GM21447 (cell line): ENCODE data around the gene HK2.
"Not testable (repeated sequence)": the region's sequence is repeated elsewhere in the genome, so short reads cannot be mapped to it uniquely, and the experiment has no call there.

ENCODE experiments used
- ATAC-seq: cut with Tn5 transposase; IDR thresholded peaks from one replicate; pipeline ENCODE4 v1.9.1; 2021; ENCODE audit not compliant: unreplicated experiment

The HK2 gene

DNA sequence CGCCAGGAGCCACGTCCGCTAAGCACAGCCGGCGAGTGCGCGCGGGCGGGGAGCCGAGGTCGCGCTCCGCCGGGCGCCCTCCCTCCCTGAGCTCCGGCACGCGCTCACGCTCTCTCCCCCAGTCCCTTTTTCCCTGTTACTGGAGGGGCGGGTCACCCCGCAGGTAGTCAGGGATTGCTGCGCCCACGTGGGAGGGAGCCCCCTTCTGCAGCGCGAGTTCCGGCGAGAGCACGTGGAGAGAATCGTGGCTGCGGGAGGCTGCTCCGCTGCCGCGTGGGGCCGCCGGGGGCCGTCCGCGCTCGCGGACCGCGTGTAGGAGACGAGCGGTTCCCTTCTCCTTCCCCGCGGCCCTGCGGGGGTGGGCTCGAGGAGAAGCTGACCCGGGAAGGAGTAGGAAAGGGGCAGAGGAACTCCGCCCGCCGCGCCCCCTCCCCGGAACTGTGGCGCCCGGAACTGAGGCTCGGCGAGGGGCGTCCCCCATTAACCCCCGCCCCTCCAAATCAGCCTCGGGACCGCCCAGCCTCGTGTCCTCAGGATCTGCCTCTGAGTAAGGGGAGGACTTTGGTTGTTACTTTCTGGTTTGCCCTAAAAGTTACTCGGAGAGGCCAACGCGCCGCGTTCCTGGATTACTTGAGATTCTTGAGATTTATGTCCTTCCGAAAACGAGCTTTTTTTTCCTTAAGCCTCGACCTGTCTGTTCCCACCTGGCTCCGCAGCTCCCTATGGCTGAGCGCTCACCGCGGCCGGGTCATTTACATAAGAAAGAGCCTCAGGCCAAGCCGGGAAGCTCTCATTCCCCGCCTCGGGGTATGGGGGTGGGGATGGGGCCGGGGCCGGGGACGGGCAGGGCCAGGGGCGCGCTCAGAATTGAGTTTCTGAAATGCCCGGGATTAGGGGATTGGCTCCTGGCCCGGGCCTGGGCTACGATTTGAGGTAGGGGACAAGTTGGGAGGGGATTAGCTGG is 1.1 kb downstream of the HK2 start:
- peak; percentile 51 for ATAC-seq

- ATAC-seq: peak; percentile 29
Observed at GRCh38 chr2:74835831-74836674, 2.1 kb downstream of the HK2 start.

DNA sequence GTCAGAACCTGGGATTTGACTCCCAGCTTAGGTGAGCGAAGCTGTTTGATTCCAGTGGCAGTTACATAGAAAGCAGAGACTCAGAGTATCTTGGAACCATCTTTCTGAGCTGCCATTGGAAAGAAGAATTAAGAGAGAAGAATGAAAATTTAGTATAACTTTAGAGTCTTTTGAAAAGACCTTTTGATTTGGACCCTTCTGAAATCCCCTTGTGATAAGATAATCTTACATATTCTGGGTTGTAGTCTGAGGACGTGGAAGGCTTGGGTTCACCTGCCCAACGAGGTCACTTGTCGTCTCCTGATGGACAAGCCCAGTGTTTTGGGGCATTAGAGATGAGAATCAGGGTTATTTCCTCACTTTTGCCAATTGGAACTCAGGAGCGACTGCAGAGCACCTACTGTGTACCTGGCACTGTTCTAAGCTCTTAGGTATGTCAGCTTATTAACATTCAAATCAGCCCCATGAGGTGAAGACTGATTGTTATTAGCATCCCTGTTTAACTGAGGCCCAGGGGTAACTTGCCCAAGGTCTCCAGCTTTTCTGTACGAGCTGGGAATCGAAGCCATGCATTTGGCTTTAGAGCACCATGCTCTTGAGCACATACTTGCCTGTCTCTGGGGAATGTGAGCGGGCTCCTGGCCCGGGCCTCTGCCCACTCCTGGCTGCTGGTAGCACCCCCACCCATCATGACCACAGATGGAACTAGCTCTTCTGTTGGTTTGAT is 2.9 kb downstream of the HK2 start:
- no peak for ATAC-seq

DNA sequence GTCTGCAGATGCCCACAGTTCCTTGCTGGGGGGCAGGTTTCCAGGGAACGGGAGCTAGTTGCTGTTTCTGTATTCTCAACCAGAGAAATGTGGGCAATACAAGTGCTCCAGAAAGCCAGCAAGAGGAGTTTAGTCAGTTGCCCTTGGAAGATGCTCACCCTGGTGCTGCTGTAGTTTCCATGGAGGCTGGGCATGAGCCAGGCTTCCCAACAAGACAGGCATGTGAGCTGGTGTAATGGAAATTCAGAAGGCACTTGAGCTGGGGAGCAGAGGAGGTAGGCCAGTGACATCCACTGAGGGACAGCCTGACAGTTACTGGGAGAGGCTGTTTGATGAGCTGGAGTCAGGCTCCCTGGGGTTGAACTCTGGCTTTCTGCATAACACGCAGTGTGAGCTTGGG is 7.7 kb downstream of the HK2 start:
- ATAC-seq: no peak

DNA sequence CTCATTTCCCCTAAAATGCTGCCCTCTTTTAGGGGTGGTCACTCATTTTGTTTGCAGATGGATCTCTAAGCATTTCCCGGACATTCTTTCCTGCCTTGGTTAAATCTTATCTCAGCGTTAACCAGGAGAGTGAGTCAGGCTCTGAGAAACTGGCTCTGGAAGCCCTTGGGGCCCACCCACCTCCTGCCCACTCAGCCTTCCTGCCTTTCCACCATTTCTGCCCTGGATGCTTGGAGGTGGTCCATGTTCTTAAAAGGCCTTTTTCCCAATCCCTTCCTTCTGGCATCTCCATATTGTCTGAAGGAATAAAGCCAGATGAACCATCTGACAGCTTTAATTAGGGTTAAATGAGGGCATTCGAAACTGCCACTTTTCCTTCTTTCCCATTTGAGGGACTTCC is 9.5 kb downstream of the HK2 start:
- no peak for ATAC-seq

- ATAC-seq: peak; percentile 86
Observed at GRCh38 chr2:74843899-74844298, 10.0 kb downstream of the HK2 start.

- no peak for ATAC-seq
Observed at GRCh38 chr2:74844752-74845151, 10.8 kb downstream of the HK2 start.

- no peak for ATAC-seq
Observed at GRCh38 chr2:74845217-74845751, 11.4 kb downstream of the HK2 start.

DNA sequence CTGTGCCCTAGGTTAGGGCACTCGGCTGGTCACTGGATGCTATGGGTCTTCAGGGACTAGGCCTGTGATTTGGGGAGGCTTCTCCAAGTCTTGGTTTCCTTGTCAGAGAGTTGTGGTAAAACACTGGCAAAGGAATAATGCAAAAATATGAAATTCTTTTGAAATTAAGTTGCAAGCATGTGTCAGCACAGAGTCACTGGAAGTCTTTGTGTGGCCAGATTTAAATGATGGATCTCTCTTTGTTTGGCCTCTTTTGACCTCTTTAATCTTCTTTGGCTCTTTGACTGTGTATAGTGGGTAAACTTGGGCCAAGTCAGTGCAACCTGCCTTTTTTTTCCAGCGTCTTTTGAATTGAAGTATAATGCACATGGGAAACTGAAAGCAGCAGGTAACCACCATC is 12.1 kb downstream of the HK2 start:
- no peak for ATAC-seq

DNA sequence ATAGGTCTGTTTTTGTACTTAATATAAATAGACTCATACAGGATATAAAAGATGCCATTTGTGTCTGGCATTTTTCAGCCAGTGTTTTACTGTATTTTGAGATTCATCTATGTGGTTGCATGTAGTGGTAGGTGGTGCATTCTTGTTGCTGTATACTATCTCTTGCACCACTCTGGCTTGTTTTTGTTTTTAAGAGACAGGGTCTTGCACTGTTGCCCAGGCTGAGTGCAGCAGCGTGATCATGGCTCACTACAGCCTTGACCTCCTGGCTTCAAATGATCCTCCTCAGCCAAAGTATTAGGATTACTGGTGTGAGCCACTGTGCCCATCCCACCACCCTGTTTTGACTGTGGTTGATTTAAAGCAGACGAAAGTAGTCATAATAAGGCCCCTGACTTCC is 12.6 kb downstream of the HK2 start:
- ATAC-seq: no peak

GRCh38 chr2:74847070-74847858 is 13.3 kb downstream of the HK2 start:
- ATAC-seq: no peak

DNA sequence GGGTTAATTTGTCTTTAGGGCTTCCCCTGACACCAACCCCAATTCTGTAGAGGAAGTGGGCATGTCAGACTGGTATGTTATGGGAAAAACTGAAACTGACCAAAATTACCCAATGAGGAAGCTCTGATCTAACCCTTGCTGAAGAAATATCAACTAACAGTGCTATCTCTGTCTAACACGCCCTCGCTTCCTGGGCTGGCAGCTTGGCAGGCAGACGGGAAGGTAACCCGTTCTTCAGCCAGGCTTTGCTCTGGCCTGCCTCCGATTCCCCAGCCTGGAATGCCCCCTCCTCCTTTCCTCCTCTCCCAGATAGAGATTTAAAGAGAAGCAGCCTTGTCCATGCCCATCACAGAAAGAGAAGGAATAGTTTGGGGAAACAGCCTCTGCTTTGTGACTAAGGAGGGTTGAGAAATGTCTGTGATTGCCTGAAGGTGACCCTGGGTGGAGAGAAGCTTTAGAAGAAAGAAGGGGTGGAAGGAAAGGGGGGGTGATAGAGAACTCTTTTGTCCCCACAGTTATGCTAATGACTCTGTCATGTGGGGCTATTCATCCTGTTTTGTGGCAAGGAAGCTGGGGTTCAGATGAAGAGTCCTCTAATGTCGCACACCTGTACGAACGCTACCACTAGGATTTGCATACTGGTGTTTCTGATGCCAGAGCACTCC is 15.4 kb downstream of the HK2 start:
- ATAC-seq: peak; percentile 92

GRCh38 chr2:74850496-74851190 is 16.7 kb downstream of the HK2 start:
- ATAC-seq: no peak

DNA sequence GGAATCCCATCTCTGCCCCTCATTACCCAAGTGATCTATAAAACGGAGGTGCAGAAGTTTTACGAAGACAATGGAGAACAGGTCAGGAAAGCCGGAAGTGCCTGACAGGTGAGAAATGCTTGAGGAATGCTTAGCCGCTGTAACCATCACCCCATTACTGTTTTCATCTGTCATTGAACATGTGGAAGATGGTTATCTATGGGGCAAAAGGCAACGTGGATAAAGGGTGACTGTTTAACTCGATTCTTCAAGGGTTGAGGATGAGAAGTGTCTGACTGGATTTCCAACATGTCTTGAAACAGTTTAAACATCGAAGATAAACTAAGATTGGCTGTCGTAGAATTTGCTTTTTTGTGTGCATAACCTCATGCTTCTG is 17.3 kb downstream of the HK2 start:
- ATAC-seq: no peak

DNA sequence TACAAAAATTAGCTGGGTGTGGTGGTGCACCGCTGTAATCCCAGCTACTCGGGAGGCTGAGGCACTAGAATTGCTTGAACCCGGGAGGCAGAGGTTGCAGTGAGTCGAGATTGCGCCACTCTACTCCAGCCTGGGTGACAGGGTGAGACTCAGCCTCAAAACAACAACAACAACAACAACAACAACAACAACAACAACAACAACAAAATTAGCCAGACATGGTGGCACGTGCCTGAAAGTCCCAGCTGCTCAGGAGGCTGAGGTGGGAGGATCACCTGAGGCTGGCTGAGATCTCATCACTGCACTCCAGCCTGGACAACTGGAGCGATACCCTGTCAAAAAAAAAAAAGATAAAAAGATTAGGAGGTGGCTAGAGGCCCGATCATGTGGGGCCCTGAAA is 19.4 kb downstream of the HK2 start:
- not testable (repeated sequence) for ATAC-seq

DNA sequence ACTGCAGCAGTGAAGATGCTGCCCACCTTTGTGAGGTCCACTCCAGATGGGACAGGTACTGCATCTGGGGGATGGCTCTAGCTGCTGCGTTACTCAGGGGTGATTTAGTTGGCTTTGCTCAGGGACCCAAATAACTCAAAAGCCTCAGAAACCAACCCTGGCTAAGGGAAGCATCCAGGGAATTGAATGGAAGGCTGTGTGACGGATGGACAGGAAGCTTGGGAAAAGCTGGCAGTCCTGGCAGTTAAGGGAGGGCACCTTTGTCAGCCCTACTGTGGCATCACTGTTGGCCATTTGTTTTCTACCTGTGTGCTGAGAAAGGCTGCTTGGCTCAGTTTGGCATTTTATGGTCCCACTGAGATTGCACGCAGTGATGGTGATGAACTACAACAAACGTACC is 20.5 kb downstream of the HK2 start:
- ATAC-seq: no peak

GRCh38 chr2:74855114-74855707 is 21.3 kb downstream of the HK2 start:
- ATAC-seq: not testable (repeated sequence)

- no peak for ATAC-seq
Observed at GRCh38 chr2:74856004-74856578, 22.2 kb downstream of the HK2 start.
